K562 (cell line): ENCODE data around the gene PODXL2. TPM values are rescaled to one million over a fixed set of nuclear protein-coding genes. Genes with fewer than 3 reads are reported as not detected.

Source experiments
- ATAC-seq: fragments of 200-7000 bp; cut with Tn5 transposase; 3 replicates; pipeline ENCODE4 v1.9.1; 2020; ENCODE audit warnings: moderate library complexity
- BruUV-seq: library from RNA; stranded (reverse); fragments of 400-500 nt; replicated peaks from 2 replicates; lab custom pipeline; 2021; lab: Mats Ljungman, UMichigan
- CTCF ChIA-PET: fragments of 300-600 bp; formaldehyde crosslinking; extraction: SDS; loops from one replicate; lab custom pipeline; 2021; ENCODE audit warnings: low intra/inter-chr PET ratio; lab: Yijun Ruan, JAX
- POLR2A ChIA-PET: fragments of 300-600, 350-650 bp; sonication (Branson Sonifier 250); formaldehyde crosslinking; extraction: SDS; loops from one replicate; lab custom pipeline; 2021; ENCODE audit warnings: antibody characterized with exemption, inconsistent platforms; lab: Yijun Ruan, JAX
- DNase-seq, 4 experiments: peaks; one replicate each; pipeline versions ENCODE4 v3.0.0 to v3.0.0-alpha.2; 2011 to 2018; ENCODE audit warnings: low spot score in 3 of 4, mixed read lengths in 3 of 4; ENCODE audit errors: extremely low read depth in 1 of 4
- FAIRE-seq: peaks from 2 replicates; lab custom pipeline; 2011; peaks lifted over from hg19 to GRCh38; lab: Jason Lieb, UNC
- H2AFZ ChIP-seq: 2 replicates; pipeline ENCODE4 v1.6.0; 2011; ENCODE audit warnings: low read depth, low read length, control low read depth, inconsistent platforms
- H3K27ac ChIP-seq: fragments of 200-600 bp; 3 replicates; pipeline ENCODE4 v1.8.0; 2011; ENCODE audit warnings: low read depth, mild to moderate bottlenecking, control low read depth, inconsistent platforms, low read length, moderate library complexity, mixed read lengths; ENCODE audit errors: extremely low read depth
- H3K27me3 ChIP-seq, 2 experiments: fragments of 300-600 bp in 1 of 2; 2 replicates in 1 of 2; 3 replicates in 1 of 2; pipeline versions ENCODE4 v1.6.0 to v1.8.0; 2011; ENCODE audit warnings: inconsistent platforms in 2 of 2, low read length in 2 of 2, mild to moderate bottlenecking in 1 of 2, mixed read lengths in 1 of 2, moderate library complexity in 1 of 2; ENCODE audit not compliant: control insufficient read depth in 2 of 2, insufficient read depth in 2 of 2
- H3K36me3 ChIP-seq: fragments of 300-600 bp; 3 replicates; pipeline ENCODE4 v1.8.0; 2011; ENCODE audit warnings: mild to moderate bottlenecking, low read length, inconsistent platforms; ENCODE audit not compliant: control insufficient read depth, insufficient read depth
- H3K4me1 ChIP-seq, 2 experiments: fragments of 200-600 bp in 1 of 2; replicated peaks in 1 of 2; 2 replicates in 1 of 2; 3 replicates in 1 of 2; pipeline versions ENCODE4 v1.5.1 to v1.8.0; 2011; ENCODE audit warnings: inconsistent platforms in 2 of 2, low read length in 2 of 2, mild to moderate bottlenecking in 1 of 2, mixed read lengths in 1 of 2, moderate library complexity in 1 of 2; ENCODE audit not compliant: control insufficient read depth in 2 of 2, insufficient read depth in 2 of 2
- H3K4me2 ChIP-seq: 2 replicates; pipeline ENCODE4 v1.6.1; 2011; ENCODE audit warnings: low read length, control low read depth, inconsistent platforms, mixed read lengths; ENCODE audit not compliant: insufficient read depth
- H3K4me3 ChIP-seq: fragments of 200-600 bp; sonication (generic), shearing (Covaris generic); 2 replicates; pipeline ENCODE4 v1.5.1; 2016; ENCODE audit warnings: control low read depth, inconsistent platforms
- H3K79me2 ChIP-seq: fragments of 200-600 bp; 3 replicates; pipeline ENCODE4 v1.8.0; 2011; ENCODE audit warnings: low read length, inconsistent platforms; ENCODE audit not compliant: control insufficient read depth, insufficient read depth
- H3K9ac ChIP-seq, 2 experiments: 2 replicates each; pipeline versions ENCODE4 v1.6.0 to v1.6.1; 2011; ENCODE audit warnings: low read depth in 2 of 2, low read length in 2 of 2, control low read depth in 1 of 2, inconsistent platforms in 1 of 2, mild to moderate bottlenecking in 1 of 2, mixed read lengths in 1 of 2; ENCODE audit not compliant: insufficient read depth in 1 of 2
- H3K9me1 ChIP-seq: one replicate; pipeline ENCODE4 v1.6.0; 2011; ENCODE audit warnings: inconsistent platforms, mild to moderate bottlenecking, low read length, moderate library complexity; ENCODE audit not compliant: control insufficient read depth, insufficient read depth
- H3K9me3 ChIP-seq: replicated peaks from 2 replicates; pipeline ENCODE4 v1.5.1; 2011; ENCODE audit warnings: low read depth, low read length, inconsistent platforms; ENCODE audit not compliant: control insufficient read depth, insufficient read depth
- H4K20me1 ChIP-seq: replicated peaks from 2 replicates; pipeline ENCODE4 v1.6.1; 2011; ENCODE audit warnings: low read length, inconsistent platforms, mixed read lengths; ENCODE audit not compliant: control insufficient read depth, insufficient read depth
- IRF2 ChIP-seq: sonication (generic); formaldehyde crosslinking; IDR thresholded peaks from 2 replicates; pipeline ENCODE4 v1.8.1; 2022; ENCODE audit warnings: mild to moderate bottlenecking, missing genetic modification reagents
- NEUROD1 ChIP-seq: fragments of 150-350 bp; IDR thresholded peaks from 2 replicates; pipeline ENCODE4 v1.6.1; 2014; ENCODE audit warnings: borderline replicate concordance, low read length, low read depth; ENCODE audit not compliant: partially characterized antibody
- NONO ChIP-seq, 2 experiments: fragments of 200-400 bp in 1 of 2; fragments of 450-650 bp in 1 of 2; formaldehyde crosslinking in 1 of 2; IDR thresholded peaks; 2 replicates each; pipeline ENCODE4 v1.6.1; 2017; ENCODE audit warnings: low read depth in 2 of 2, mild to moderate bottlenecking in 2 of 2, moderate library complexity in 2 of 2, low read length in 1 of 2
- POLR2A ChIP-seq: fragments of 450-650 bp; conservative IDR thresholded peaks from 2 replicates; pipeline ENCODE4 v1.6.1; 2016
- POLR3A ChIP-seq: IDR thresholded peaks from 2 replicates; pipeline ENCODE4 v1.6.1; 2011; ENCODE audit warnings: borderline replicate concordance, mild to moderate bottlenecking, moderate library complexity; ENCODE audit not compliant: insufficient read length, insufficient read depth; ENCODE audit errors: extremely low read depth
- WGBS: fragments of 100-300 bp; shearing (Covaris generic); methylation state at CpG from one replicate; pipeline ENCODE4 v1.1.6; 2016; ENCODE audit warnings: low coverage, mixed read lengths; ENCODE audit not compliant: insufficient coverage; ENCODE audit errors: missing lambda C conversion rate; 5-methylcytosine and 5-hydroxymethylcytosine counted together
- in situ Hi-C: fragments of 300-500 bp; cut with MboI; formaldehyde crosslinking; loops from 4 replicates; pipeline ENCODE4 v1.15.0; 2018; ENCODE audit warnings: inconsistent platforms, mixed read lengths
- intact Hi-C: fragments of 100-400 bp; cut with micrococcal nuclease; formaldehyde crosslinking; loops from 2 replicates; pipeline ENCODE4 v1.14.2; 2022
- polyA plus RNA-seq, 8 experiments: library from polyadenylated mRNA; depleted of rRNA in 4 of 8; stranded (reverse) in 5 of 8; unstranded in 3 of 8; fragments of >200 nt; fragmentation: Nextera tagmentation in 2 of 8; fragmentation: Illumina TruSeq in 1 of 8; extraction: Ambion mirVana in 2 of 8; extraction: Trizol in 1 of 8; gene quantifications; 2 replicates each; pipeline versions ENCODE4 v1.2.1 to v1.2.3, GENCODE V29; 2011 to 2014; ENCODE audit warnings: inconsistent platforms in 1 of 8, missing spikeins in 1 of 8
- total RNA-seq, 7 experiments: library from RNA; depleted of rRNA in 6 of 7; stranded (reverse); fragments of >200 nt in 6 of 7; fragmentation: Illumina TruSeq in 2 of 7; extraction: Trizol in 2 of 7; gene quantifications; 2 replicates each; pipeline versions ENCODE4 v1.2.1 to v1.2.3, GENCODE V29; 2011 to 2021; ENCODE audit warnings: low replicate concordance in 1 of 7
- TF ChIP-seq, protein P1 (sequence below): fragments of 250-450 bp; sonication (Bioruptor Pico); IDR thresholded peaks from 2 replicates; pipeline ENCODE4 v1.5.0; 2021
- TF ChIP-seq, protein P2 (sequence below): fragments of 200-600 bp; sonication (generic); IDR thresholded peaks from one replicate; pipeline ENCODE4 v1.6.1; 2012; ENCODE audit warnings: mild to moderate bottlenecking, low read depth, low read length, inconsistent platforms

Gene PODXL2
- total and polyA plus RNA-seq, 9 of the 15 experiments (the other 6 are each of a cell fraction or from before 2014, with no cell fraction given): 0.03 to 52.5 (median 21.9) TPM

DNA sequence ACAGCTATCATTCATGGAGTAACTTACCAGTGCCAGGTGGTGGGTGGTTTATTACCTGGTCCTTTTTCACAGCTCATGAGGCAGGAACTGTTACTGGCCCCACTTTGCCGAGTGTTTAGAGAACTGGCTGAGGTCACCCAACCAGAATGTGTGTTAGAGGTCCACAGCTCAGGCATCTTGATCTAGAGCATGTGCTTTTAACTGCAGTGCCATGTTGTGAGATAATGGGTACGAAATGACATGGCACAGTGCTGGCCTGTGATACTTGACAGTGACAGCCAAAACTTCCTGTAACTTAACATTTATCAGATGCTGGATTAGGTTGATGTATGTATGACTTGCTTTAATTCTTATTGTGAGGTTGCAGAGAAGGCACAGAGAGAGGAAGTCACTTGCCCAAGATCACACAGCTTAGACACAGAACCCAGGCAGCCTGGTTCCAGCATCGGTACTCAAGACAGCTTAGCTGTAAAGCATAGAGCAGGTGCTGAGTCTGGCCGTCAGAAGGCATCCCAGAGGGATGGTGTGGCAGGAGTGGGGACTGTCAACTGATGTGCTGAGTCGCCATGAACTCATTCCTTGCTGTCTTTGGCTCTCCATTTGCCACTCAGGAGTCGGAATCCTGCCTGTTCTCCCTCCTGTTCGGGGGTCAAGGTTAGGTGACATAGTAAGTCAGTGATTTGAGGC lies 21.2 kb upstream of the PODXL2 start:
- CTCF ChIA-PET: no interaction called here
- no peaks in the 10 kb centered on the region for H3K9me1 ChIP-seq
- ATAC-seq: no peak
- TF ChIP-seq IRF2 (CRISPR knock-in tag) (no peak), NEUROD1 (no peak), NONO (IDR thresholded peaks at IDR 0.05; ENCODE audit: low read depth in 2 of 2, low read length in 1 of 2) (no peak), POLR3A (no peak), POLR2A (no peak)
- TF ChIP-seq, protein P1, sequence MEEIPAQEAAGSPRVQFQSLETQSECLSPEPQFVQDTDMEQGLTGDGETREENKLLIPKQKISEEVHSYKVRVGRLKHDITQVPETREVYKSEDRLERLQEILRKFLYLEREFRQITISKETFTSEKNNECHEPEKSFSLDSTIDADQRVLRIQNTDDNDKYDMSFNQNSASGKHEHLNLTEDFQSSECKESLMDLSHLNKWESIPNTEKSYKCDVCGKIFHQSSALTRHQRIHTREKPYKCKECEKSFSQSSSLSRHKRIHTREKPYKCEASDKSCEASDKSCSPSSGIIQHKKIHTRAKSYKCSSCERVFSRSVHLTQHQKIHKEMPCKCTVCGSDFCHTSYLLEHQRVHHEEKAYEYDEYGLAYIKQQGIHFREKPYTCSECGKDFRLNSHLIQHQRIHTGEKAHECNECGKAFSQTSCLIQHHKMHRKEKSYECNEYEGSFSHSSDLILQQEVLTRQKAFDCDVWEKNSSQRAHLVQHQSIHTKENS (CRISPR knock-in tag): no peak
- TF ChIP-seq, protein P2, sequence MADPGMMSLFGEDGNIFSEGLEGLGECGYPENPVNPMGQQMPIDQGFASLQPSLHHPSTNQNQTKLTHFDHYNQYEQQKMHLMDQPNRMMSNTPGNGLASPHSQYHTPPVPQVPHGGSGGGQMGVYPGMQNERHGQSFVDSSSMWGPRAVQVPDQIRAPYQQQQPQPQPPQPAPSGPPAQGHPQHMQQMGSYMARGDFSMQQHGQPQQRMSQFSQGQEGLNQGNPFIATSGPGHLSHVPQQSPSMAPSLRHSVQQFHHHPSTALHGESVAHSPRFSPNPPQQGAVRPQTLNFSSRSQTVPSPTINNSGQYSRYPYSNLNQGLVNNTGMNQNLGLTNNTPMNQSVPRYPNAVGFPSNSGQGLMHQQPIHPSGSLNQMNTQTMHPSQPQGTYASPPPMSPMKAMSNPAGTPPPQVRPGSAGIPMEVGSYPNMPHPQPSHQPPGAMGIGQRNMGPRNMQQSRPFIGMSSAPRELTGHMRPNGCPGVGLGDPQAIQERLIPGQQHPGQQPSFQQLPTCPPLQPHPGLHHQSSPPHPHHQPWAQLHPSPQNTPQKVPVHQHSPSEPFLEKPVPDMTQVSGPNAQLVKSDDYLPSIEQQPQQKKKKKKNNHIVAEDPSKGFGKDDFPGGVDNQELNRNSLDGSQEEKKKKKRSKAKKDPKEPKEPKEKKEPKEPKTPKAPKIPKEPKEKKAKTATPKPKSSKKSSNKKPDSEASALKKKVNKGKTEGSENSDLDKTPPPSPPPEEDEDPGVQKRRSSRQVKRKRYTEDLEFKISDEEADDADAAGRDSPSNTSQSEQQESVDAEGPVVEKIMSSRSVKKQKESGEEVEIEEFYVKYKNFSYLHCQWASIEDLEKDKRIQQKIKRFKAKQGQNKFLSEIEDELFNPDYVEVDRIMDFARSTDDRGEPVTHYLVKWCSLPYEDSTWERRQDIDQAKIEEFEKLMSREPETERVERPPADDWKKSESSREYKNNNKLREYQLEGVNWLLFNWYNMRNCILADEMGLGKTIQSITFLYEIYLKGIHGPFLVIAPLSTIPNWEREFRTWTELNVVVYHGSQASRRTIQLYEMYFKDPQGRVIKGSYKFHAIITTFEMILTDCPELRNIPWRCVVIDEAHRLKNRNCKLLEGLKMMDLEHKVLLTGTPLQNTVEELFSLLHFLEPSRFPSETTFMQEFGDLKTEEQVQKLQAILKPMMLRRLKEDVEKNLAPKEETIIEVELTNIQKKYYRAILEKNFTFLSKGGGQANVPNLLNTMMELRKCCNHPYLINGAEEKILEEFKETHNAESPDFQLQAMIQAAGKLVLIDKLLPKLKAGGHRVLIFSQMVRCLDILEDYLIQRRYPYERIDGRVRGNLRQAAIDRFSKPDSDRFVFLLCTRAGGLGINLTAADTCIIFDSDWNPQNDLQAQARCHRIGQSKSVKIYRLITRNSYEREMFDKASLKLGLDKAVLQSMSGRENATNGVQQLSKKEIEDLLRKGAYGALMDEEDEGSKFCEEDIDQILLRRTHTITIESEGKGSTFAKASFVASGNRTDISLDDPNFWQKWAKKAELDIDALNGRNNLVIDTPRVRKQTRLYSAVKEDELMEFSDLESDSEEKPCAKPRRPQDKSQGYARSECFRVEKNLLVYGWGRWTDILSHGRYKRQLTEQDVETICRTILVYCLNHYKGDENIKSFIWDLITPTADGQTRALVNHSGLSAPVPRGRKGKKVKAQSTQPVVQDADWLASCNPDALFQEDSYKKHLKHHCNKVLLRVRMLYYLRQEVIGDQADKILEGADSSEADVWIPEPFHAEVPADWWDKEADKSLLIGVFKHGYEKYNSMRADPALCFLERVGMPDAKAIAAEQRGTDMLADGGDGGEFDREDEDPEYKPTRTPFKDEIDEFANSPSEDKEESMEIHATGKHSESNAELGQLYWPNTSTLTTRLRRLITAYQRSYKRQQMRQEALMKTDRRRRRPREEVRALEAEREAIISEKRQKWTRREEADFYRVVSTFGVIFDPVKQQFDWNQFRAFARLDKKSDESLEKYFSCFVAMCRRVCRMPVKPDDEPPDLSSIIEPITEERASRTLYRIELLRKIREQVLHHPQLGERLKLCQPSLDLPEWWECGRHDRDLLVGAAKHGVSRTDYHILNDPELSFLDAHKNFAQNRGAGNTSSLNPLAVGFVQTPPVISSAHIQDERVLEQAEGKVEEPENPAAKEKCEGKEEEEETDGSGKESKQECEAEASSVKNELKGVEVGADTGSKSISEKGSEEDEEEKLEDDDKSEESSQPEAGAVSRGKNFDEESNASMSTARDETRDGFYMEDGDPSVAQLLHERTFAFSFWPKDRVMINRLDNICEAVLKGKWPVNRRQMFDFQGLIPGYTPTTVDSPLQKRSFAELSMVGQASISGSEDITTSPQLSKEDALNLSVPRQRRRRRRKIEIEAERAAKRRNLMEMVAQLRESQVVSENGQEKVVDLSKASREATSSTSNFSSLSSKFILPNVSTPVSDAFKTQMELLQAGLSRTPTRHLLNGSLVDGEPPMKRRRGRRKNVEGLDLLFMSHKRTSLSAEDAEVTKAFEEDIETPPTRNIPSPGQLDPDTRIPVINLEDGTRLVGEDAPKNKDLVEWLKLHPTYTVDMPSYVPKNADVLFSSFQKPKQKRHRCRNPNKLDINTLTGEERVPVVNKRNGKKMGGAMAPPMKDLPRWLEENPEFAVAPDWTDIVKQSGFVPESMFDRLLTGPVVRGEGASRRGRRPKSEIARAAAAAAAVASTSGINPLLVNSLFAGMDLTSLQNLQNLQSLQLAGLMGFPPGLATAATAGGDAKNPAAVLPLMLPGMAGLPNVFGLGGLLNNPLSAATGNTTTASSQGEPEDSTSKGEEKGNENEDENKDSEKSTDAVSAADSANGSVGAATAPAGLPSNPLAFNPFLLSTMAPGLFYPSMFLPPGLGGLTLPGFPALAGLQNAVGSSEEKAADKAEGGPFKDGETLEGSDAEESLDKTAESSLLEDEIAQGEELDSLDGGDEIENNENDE: no peak

More for the DNA sequence above, 21.2 kb upstream of the PODXL2 start:
- Histone ChIP-seq H3K4me3 (no peak overlapping the region), H3K4me1 (no peaks in the 10 kb centered on the region; a peak in 2 of 5 replicates), H2AFZ (no peak overlapping the region), H3K36me3 (peaks cover 90% of the 10 kb centered on the region; the same call in 2 of the 3 replicates), H3K9me3 (no peaks in the 10 kb centered on the region), H4K20me1 (no peaks in the 10 kb centered on the region; the same call in 1 of the 2 replicates), H3K27ac (no peak overlapping the region; the same call in 2 of the 3 replicates), H3K9ac (no peak overlapping the region; a peak in 1 of 4 replicates), H3K4me2 (no peak overlapping the region), H3K79me2 (peaks cover under 1% of the 10 kb centered on the region; the same call in 2 of the 3 replicates), H3K27me3 (no peaks in the 10 kb centered on the region)
- no TSS peak for BruUV-seq
- in situ Hi-C loops: no loop called here
- 91% methylated on average over 4 of the region's 7 CpGs for WGBS
- DNase-seq (no peak), FAIRE-seq (no peak)
- POLR2A ChIA-PET: interaction anchor here (0.6 to 1.9 kb wide), 4 partner anchors 8 to 285 kb away, joined by 3 to 14 read pairs (median 5); partner anchors contain the start of gene MCM2
- intact Hi-C loops: no loop called here
